Endothelial cell (in vitro differentiated cells): Measurements from ENCODE around the gene EIF4E2. TPM values are rescaled to one million over a fixed set of nuclear protein-coding genes. Genes with fewer than 3 reads are reported as not detected.

ENCODE experiments used
- DNase-seq: peaks from one replicate; pipeline ENCODE4 v3.0.0; 2021; ENCODE audit warnings: low spot score
- H3K27ac Mint-ChIP-seq: one replicate; pipeline ENCODE4 v1.8.0; 2021; ENCODE audit warnings: mixed read lengths, inconsistent platforms; ENCODE audit not compliant: unreplicated experiment
- H3K27me3 Mint-ChIP-seq: one replicate; pipeline ENCODE4 v1.8.0; 2021; ENCODE audit warnings: mild to moderate bottlenecking, moderate library complexity, mixed read lengths, inconsistent platforms; ENCODE audit not compliant: unreplicated experiment
- H3K36me3 Mint-ChIP-seq: one replicate; pipeline ENCODE4 v1.8.0; 2021; ENCODE audit warnings: mild to moderate bottlenecking, low read depth, mixed read lengths, inconsistent platforms; ENCODE audit not compliant: unreplicated experiment
- H3K4me1 Mint-ChIP-seq: one replicate; pipeline ENCODE4 v1.8.0; 2021; ENCODE audit warnings: mild to moderate bottlenecking, mixed read lengths, inconsistent platforms; ENCODE audit not compliant: unreplicated experiment
- H3K4me3 Mint-ChIP-seq: one replicate; pipeline ENCODE4 v1.8.0; 2021; ENCODE audit warnings: mild to moderate bottlenecking, mixed read lengths, inconsistent platforms; ENCODE audit not compliant: unreplicated experiment
- H3K9me3 Mint-ChIP-seq: one replicate; pipeline ENCODE4 v1.8.0; 2021; ENCODE audit warnings: mixed read lengths, inconsistent platforms; ENCODE audit not compliant: unreplicated experiment
- total RNA-seq: library from RNA; stranded (reverse); fragmentation: NEBNext Ultra II Directional; extraction: Animal tissue kit (Norgen Biotek cat#: 25700); gene quantifications from one replicate; pipeline ENCODE4 v1.2.1, GENCODE V29; 2021; ENCODE audit not compliant: unreplicated experiment
- TF ChIP-seq, protein P1 (sequence below): fragments of 200-600 bp; sonication (generic); IDR thresholded peaks from one replicate; pipeline ENCODE4 v1.5.0; 2021; ENCODE audit warnings: antibody characterized with exemption; ENCODE audit not compliant: unreplicated experiment

EIF4E2 gene
- total RNA-seq, 1 donor from 2014 or later, result 94.8 TPM

DNA sequence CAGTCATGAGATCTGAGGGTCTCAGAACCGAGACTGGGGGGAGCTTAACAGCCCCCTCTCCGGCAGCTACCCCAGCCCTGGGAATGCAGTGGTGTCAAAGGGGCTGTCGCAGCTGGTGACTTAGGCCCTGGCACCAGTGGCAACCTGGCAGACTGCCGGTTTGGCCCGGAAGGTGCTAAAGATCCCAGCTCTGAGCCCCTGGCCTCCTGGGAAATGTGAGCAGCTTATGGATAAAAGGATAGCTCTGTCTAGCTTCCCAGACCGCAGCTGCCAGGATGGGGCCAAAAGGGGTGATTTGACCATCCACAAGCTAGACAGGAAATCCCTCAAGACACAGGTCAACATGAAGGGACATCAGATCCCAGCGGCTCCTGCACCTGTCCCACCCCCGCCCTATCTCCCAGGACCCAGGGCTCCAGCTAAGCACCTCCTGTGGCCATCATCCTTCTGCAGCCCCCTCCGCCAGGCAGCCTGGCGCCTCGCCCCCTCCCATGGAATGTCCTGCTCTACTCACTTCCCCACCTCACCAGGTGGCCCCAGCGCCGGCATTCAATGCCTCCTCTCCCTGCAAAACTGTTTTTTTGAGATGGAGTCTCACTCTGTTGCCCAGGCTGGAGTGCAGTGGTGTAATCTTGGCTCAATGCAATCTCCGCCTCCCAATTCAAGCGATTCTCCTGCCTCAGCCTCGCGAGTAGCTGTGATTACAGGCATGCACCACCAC, 49.7 kb downstream of the EIF4E2 start:
- DNase-seq, result no peak
- TF ChIP-seq, protein P1, sequence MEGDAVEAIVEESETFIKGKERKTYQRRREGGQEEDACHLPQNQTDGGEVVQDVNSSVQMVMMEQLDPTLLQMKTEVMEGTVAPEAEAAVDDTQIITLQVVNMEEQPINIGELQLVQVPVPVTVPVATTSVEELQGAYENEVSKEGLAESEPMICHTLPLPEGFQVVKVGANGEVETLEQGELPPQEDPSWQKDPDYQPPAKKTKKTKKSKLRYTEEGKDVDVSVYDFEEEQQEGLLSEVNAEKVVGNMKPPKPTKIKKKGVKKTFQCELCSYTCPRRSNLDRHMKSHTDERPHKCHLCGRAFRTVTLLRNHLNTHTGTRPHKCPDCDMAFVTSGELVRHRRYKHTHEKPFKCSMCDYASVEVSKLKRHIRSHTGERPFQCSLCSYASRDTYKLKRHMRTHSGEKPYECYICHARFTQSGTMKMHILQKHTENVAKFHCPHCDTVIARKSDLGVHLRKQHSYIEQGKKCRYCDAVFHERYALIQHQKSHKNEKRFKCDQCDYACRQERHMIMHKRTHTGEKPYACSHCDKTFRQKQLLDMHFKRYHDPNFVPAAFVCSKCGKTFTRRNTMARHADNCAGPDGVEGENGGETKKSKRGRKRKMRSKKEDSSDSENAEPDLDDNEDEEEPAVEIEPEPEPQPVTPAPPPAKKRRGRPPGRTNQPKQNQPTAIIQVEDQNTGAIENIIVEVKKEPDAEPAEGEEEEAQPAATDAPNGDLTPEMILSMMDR, result no peak
- Mint-ChIP-seq H3K9me3 (no peaks in the 10 kb centered on the region), H3K36me3 (no peaks in the 10 kb centered on the region), H3K27ac (no peak overlapping the region), H3K4me1 (no peaks in the 10 kb centered on the region), H3K27me3 (peaks cover 1% of the 10 kb centered on the region), H3K4me3 (no peak overlapping the region)

DNA sequence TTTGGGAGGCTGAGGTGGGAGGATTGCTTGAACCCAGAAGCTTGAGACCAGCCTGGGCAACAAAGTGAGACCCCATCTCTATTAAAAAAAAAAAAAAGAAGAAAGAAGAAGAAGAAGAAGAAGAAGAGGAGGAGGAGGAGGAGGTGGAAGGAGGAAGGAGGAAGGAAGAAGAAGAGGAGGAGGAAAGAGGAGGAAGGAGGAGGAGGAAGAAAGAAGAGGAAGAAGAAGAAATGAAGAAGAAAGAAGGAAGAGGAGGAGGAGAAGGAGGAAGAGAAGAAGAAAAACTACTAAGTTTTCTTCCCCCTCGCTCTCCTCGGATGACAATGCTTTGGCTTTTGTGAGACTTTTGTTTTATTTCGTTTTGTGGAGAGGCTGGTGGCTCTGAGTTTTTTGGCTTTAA, 52.8 kb downstream of the EIF4E2 start:
- no peaks in the 10 kb centered on the region for H3K36me3 Mint-ChIP-seq
- DNase-seq, result no peak
- TF ChIP-seq, protein P1, result no peak
- no peaks in the 10 kb centered on the region for H3K4me1 Mint-ChIP-seq
- H3K4me3 Mint-ChIP-seq, result no peak overlapping the region
- H3K27ac Mint-ChIP-seq, result no peak overlapping the region
- peaks cover 1% of the 10 kb centered on the region for H3K27me3 Mint-ChIP-seq
- no peaks in the 10 kb centered on the region for H3K9me3 Mint-ChIP-seq

DNA sequence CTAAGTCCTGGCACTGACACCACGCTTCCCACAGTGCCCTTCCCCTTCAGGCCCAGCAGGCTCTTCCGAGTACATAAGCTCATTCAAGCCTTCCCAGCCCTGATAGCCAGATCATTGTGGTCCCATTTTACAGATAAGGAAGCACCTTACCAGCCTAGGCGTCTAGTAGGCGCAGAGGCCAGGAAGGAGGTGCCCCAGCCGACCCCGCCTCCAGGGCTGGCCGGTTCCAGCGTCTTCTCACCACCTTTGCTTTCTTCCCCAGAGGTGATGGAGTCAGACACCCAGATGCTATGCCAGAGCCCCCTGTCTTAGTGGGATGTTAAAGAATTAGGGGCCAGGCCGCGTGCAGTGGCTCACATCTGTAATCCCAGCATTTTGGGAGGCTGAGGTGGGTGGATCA, 54.0 kb downstream of the EIF4E2 start:
- H3K4me3 Mint-ChIP-seq, result no peak overlapping the region
- H3K9me3 Mint-ChIP-seq, result no peaks in the 10 kb centered on the region
- no peak for DNase-seq
- no peak overlapping the region for H3K27ac Mint-ChIP-seq
- H3K4me1 Mint-ChIP-seq, result no peaks in the 10 kb centered on the region
- H3K36me3 Mint-ChIP-seq, result no peaks in the 10 kb centered on the region
- H3K27me3 Mint-ChIP-seq, result peaks cover 1% of the 10 kb centered on the region
- TF ChIP-seq, protein P1, result no peak

DNA sequence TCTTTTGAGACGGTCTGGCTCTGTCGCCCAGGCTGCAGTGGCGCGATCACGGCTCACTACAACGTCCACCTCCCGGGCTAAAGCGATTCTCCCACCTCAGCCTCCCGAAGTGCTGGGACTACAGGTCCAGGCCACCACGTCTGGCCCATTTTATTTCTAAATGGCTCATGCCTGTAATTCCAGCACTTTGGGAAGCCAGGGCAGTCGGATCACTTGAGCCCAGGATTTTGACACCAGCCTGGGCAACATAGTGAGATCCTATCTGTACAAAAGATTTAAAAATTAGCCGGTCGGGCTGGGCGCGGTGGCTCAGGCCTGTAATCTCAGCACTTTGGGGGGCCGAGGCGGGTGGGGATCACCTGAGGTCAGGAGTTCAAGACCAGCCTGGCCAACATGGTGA, 56.5 kb downstream of the EIF4E2 start:
- no peak for DNase-seq
- H3K9me3 Mint-ChIP-seq, result no peaks in the 10 kb centered on the region
- no peaks in the 10 kb centered on the region for H3K4me1 Mint-ChIP-seq
- no peaks in the 10 kb centered on the region for H3K36me3 Mint-ChIP-seq
- no peak overlapping the region for H3K4me3 Mint-ChIP-seq
- TF ChIP-seq, protein P1, result no peak
- H3K27me3 Mint-ChIP-seq, result peaks cover 1% of the 10 kb centered on the region
- no peak overlapping the region for H3K27ac Mint-ChIP-seq

DNA sequence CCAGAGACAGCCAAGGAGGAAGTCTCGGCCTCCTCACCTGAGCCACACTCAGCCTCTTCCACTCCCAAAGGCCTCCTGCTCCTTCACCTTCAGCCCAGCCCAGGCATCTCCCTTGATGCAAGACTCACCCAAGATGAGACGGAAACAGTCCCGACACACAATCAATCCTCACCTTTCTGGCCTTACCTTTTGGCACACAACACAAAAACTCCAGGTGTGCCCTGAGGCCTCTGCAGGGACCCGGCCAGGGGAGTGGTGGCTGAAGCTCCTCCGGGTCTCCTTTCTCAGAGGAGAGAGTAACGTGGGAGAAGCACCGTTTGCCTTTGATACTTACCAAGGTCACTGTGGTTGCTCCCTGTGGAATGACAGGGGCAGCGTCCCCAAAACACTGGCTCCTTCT, 59.1 kb downstream of the EIF4E2 start:
- H3K36me3 Mint-ChIP-seq, result no peaks in the 10 kb centered on the region
- H3K27me3 Mint-ChIP-seq, result no peaks in the 10 kb centered on the region
- DNase-seq, result no peak
- H3K9me3 Mint-ChIP-seq, result no peaks in the 10 kb centered on the region
- H3K27ac Mint-ChIP-seq, result no peak overlapping the region
- no peaks in the 10 kb centered on the region for H3K4me1 Mint-ChIP-seq
- TF ChIP-seq, protein P1, result no peak
- no peak overlapping the region for H3K4me3 Mint-ChIP-seq
